NB4 (cell line): ENCODE results near the gene KIAA1217.

Source experiments
- CTCF ChIP-seq: IDR thresholded peaks from one replicate; pipeline ENCODE4 v1.5.1; 2012; ENCODE audit warnings: low read depth, low read length
- MYC ChIP-seq: IDR thresholded peaks from 2 replicates; pipeline ENCODE4 v1.6.1; 2011; ENCODE audit warnings: low read depth, low read length
- POLR2A ChIP-seq: IDR thresholded peaks from 2 replicates; pipeline ENCODE4 v1.6.1; 2011; ENCODE audit warnings: mild to moderate bottlenecking; ENCODE audit not compliant: insufficient read length; ENCODE audit errors: extremely low read depth

GRCh38 chr10:24456322-24456721, 247.4 kb downstream of the KIAA1217 start:
- TF ChIP-seq MYC (no peak), CTCF (no peak), POLR2A (no peak)
